Measurements from ENCODE around the gene CDKN2B.

Gene CDKN2B

DNA sequence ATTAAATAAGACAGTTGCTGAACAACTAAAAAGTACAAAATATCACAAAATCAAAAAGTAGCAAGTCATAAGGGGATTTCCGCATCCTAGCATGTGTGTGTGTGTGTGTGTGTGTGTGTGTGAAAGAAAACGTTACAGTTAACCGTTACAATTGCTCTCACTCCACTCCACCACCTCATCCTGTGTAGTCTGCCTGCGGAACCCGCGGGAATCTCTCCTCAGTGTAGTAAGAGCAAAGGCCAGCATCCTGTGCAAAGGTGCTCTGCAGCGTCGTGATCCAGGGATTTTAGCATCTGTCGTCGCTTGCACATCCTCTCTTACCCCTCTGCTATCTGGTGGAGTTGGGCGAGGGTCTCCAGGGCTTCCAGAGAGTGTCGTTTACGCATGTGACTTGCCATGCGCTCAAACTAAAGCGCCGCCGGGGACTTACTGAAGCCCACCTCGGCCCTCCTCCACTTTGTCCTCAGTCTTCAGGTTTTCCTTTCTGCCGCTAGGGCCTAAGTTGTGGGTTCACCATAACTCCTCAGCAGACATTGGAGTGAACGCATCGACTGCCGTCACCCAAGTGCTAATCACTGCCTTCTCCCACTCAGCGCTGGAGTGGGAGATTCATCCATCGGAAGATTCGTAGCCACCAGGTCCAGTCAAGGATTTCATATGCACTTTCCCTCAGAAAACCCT, 3.9 kb downstream of the CDKN2B start:
- Histone ChIP-seq H3K27me3 (ENCODE audit: insufficient read depth, low read depth) (no peaks in the 10 kb centered on the region), H3K27ac (no peak overlapping the region), H2AFZ (ENCODE audit: low read depth) (no peak overlapping the region)

GRCh38 chr9:22002038-22002437, 7.1 kb downstream of the CDKN2B start:
- no peaks in the 10 kb centered on the region for H4K20me1 ChIP-seq (ENCODE audit: insufficient read depth)

More for the DNA sequence above, 3.9 kb downstream of the CDKN2B start:
- Histone ChIP-seq H3K79me2 (ENCODE audit: insufficient read depth, low read depth) (peaks cover 80% of the 10 kb centered on the region), H3K4me3 (IDR thresholded peaks at IDR 0.05; ENCODE audit: insufficient read depth, low read depth, low read length) (no peak overlapping the region), H3K9ac (no peak overlapping the region), H3K36me3 (ENCODE audit: insufficient read depth) (no peaks in the 10 kb centered on the region), H3K4me2 (no peak overlapping the region), H4K20me1 (ENCODE audit: insufficient read depth) (no peaks in the 10 kb centered on the region), H3K4me1 (ENCODE audit: low read depth, poor library complexity, severe bottlenecking) (peaks cover 64% of the 10 kb centered on the region)
- TF ChIP-seq CTCF (conservative IDR thresholded peaks at IDR 0.05; ENCODE audit: low read depth, low read length): no peak

GRCh38 chr9:21998026-21998425, 11.1 kb downstream of the CDKN2B start:
- TF ChIP-seq CTCF (conservative IDR thresholded peaks at IDR 0.05; ENCODE audit: low read depth, low read length): no peak
- Histone ChIP-seq H3K79me2 (ENCODE audit: insufficient read depth, low read depth) (peaks cover 85% of the 10 kb centered on the region), H3K4me3 (IDR thresholded peaks at IDR 0.05; ENCODE audit: insufficient read depth, low read depth, low read length) (no peak overlapping the region), H3K4me1 (ENCODE audit: low read depth, poor library complexity, severe bottlenecking) (peaks cover 60% of the 10 kb centered on the region), H3K9ac (no peak overlapping the region), H3K36me3 (ENCODE audit: insufficient read depth) (peaks cover 5% of the 10 kb centered on the region; the same call in 1 of the 2 replicates), H3K27ac (no peak overlapping the region), H2AFZ (ENCODE audit: low read depth) (no peak overlapping the region), H3K4me2 (peak overlapping the region; percentile 92; the same call in 1 of the 2 replicates), H4K20me1 (ENCODE audit: insufficient read depth) (no peaks in the 10 kb centered on the region), H3K27me3 (ENCODE audit: insufficient read depth, low read depth) (no peaks in the 10 kb centered on the region)

More at GRCh38 chr9:22002038-22002437, 7.1 kb downstream of the CDKN2B start:
- H3K36me3 ChIP-seq (ENCODE audit: insufficient read depth): no peaks in the 10 kb centered on the region
- H3K27ac ChIP-seq: no peak overlapping the region
- TF ChIP-seq CTCF (conservative IDR thresholded peaks at IDR 0.05; ENCODE audit: low read depth, low read length): no peak
- H3K4me2 ChIP-seq: no peak overlapping the region
- H3K9ac ChIP-seq: no peak overlapping the region
- H3K4me1 ChIP-seq (ENCODE audit: low read depth, poor library complexity, severe bottlenecking): peaks cover 82% of the 10 kb centered on the region
- H3K4me3 ChIP-seq (IDR thresholded peaks at IDR 0.05; ENCODE audit: insufficient read depth, low read depth, low read length): no peak overlapping the region
- no peaks in the 10 kb centered on the region for H3K27me3 ChIP-seq (ENCODE audit: insufficient read depth, low read depth)
- H2AFZ ChIP-seq (ENCODE audit: low read depth): no peak overlapping the region
- peaks cover 94% of the 10 kb centered on the region for H3K79me2 ChIP-seq (ENCODE audit: insufficient read depth, low read depth)

DNA sequence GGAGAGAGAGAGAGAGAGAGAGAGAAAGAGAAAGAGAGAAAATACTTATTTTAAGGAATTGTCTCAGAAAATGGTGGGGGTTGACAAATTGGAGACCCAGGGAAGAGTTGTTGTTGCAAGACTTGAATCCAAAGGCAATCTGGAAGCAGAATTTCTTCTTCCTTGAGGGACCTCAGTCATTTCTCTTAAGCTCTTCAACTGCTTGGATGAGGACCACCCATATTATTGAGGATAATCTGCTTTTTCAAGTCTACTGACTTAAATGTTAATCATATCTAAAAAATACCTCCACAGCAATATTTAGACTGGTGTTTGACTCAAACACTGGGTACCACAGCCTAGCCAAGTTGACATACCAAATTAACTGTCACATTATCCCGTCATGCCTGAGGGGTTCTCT, 11.6 kb downstream of the CDKN2B start:
- Histone ChIP-seq H3K27me3 (ENCODE audit: insufficient read depth, low read depth) (no peaks in the 10 kb centered on the region), H3K4me3 (IDR thresholded peaks at IDR 0.05; ENCODE audit: insufficient read depth, low read depth, low read length) (no peak overlapping the region), H3K36me3 (ENCODE audit: insufficient read depth) (peaks cover 7% of the 10 kb centered on the region; the same call in 1 of the 2 replicates), H3K9ac (no peak overlapping the region), H3K4me1 (ENCODE audit: low read depth, poor library complexity, severe bottlenecking) (peaks cover 54% of the 10 kb centered on the region), H3K27ac (no peak overlapping the region; the same call in 1 of the 2 replicates), H3K79me2 (ENCODE audit: insufficient read depth, low read depth) (peaks cover 85% of the 10 kb centered on the region), H2AFZ (ENCODE audit: low read depth) (no peak overlapping the region), H3K4me2 (peak overlapping the region; percentile 92), H4K20me1 (ENCODE audit: insufficient read depth) (no peaks in the 10 kb centered on the region)
- no peak for TF ChIP-seq CTCF (conservative IDR thresholded peaks at IDR 0.05; ENCODE audit: low read depth, low read length)
